HG02798 (cell line): ENCODE measurements around the gene KCNQ4.

Experiments
- ATAC-seq: cut with Tn5 transposase; IDR thresholded peaks from one replicate; pipeline ENCODE4 v1.9.1; 2021; ENCODE audit warnings: mild to moderate bottlenecking; ENCODE audit not compliant: unreplicated experiment, poor library complexity

Gene KCNQ4

GRCh38 chr1:40815420-40815819, 31.8 kb downstream of the KCNQ4 start:
- ATAC-seq, result no peak

- ATAC-seq, result no peak
These were observed 34.2 kb downstream of the KCNQ4 start for GRCh38 chr1:40817791-40818263.

GRCh38 chr1:40818264-40818961, 34.8 kb downstream of the KCNQ4 start:
- ATAC-seq, result peak; percentile 81

- ATAC-seq, result no peak
These were observed 35.5 kb downstream of the KCNQ4 start for GRCh38 chr1:40819101-40819500.

- no peak for ATAC-seq
These were observed 36.7 kb downstream of the KCNQ4 start for GRCh38 chr1:40820251-40820797.

- ATAC-seq, result no peak
These were observed 37.5 kb downstream of the KCNQ4 start for GRCh38 chr1:40820911-40821693.

GRCh38 chr1:40822890-40823289, 39.3 kb downstream of the KCNQ4 start:
- ATAC-seq, result no peak

- ATAC-seq, result no peak
These were observed 39.8 kb downstream of the KCNQ4 start for GRCh38 chr1:40823345-40823744.

- no peak for ATAC-seq
These were observed 40.4 kb downstream of the KCNQ4 start for GRCh38 chr1:40823983-40824382.

GRCh38 chr1:40824591-40825434, 41.2 kb downstream of the KCNQ4 start:
- no peak for ATAC-seq

- peak; percentile 48 for ATAC-seq
These were observed 41.8 kb downstream of the KCNQ4 start for GRCh38 chr1:40825435-40825788.

GRCh38 chr1:40825996-40826395, 42.4 kb downstream of the KCNQ4 start:
- ATAC-seq, result no peak

GRCh38 chr1:40829631-40830245, 46.2 kb downstream of the KCNQ4 start:
- ATAC-seq, result no peak

- ATAC-seq, result no peak
These were observed 46.9 kb downstream of the KCNQ4 start for GRCh38 chr1:40830419-40830943.

- no peak for ATAC-seq
These were observed 47.6 kb downstream of the KCNQ4 start for GRCh38 chr1:40831001-40831732.

GRCh38 chr1:40833979-40834378, 50.4 kb downstream of the KCNQ4 start:
- ATAC-seq, result no peak

- no peak for ATAC-seq
These were observed 51.5 kb downstream of the KCNQ4 start for GRCh38 chr1:40834968-40835545.

GRCh38 chr1:40836283-40836682, 52.7 kb downstream of the KCNQ4 start:
- ATAC-seq, result no peak

- ATAC-seq, result no peak
These were observed 54.0 kb downstream of the KCNQ4 start for GRCh38 chr1:40837601-40838000.
